HPDE6-E6E7 (cell line): ENCODE measurements around the gene RAE1.
"Not testable (repeated sequence)": the region's sequence is repeated elsewhere in the genome, so short reads cannot be mapped to it uniquely, and the experiment has no call there.

Experiments used
- DNase-seq: peaks from one replicate; pipeline ENCODE4 v3.0.0; 2011; ENCODE audit warnings: missing footprints; ENCODE audit errors: extremely low spot score

RAE1 gene

GRCh38 chr20:57414867-57415592 lies 64.0 kb downstream of the RAE1 start:
- DNase-seq = no peak

DNA sequence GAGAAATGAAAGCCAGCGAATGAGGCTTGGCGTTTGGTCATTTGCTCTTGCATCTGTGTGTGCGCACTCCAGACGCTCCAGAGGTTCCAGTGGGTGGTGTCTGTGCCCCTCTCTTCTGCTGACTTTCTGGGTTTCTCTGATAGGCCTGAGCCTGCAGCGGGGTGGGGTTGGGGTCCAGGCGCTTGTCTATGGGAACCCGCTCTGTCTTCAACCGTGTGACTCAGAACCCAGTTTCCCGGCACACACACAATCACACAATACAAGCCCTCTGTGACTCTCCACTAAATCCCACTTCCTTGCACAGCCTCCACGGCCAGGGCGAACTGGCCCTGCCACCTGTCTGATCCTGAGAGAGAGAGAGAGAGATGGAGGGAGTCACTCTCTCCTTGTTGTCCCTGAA lies 64.7 kb downstream of the RAE1 start:
- no peak for DNase-seq

DNA sequence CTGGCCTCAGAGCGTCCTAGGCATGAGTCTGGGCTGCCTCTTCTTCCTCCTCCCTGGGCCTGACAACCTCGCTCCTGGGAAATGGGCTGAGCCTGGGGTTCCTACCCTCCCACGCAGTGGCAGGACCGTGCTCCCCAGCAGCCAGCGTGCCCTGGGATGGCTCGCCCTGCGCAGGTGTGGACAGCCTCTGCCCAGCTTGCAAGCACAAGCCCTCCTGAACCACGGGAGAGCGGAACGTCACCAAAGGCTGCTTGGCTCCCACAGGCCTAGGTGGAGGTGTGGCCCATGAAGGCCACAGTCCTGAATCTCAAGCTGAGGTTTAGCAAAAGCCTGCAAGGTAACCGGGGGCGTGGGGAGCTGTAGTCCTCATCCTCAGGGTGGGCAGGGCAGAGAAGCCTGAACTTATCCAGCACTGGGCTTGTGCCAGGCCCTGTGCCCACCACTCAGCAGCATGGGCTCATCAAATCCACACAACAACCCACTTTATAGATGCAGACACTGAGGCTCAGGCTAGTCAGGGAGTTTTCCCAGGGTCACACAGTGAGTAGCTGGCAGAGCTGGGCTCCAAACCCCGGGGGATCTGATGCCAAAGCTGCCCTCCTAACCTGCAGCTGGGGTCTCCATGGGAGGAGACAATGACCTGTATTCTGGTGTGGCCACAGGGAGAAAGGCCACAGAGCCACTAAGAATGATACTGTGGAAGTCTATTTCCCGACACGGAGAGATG lies 65.4 kb downstream of the RAE1 start:
- no peak for DNase-seq

GRCh38 chr20:57417051-57417689 lies 66.1 kb downstream of the RAE1 start:
- no peak for DNase-seq

GRCh38 chr20:57417830-57418780 lies 67.0 kb downstream of the RAE1 start:
- no peak for DNase-seq

DNA sequence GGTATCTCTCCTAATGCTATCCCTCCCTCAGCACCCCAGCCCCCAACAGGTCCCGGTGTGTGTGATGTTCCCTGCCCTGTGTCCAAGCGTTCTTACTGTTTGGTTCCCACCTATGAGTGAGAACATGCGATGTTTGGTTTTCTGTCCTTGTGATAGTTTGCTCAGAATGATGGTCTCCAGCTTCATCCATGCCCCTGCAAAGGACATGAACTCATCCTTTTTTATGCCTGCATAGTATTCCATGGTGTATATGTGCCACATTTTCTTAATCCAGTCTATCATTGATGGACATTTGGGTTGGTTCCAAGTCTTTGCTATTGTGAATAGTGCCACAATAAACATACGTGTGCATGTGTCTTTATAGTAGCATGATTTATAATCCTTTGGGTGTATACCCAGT lies 68.4 kb downstream of the RAE1 start:
- DNase-seq = not testable (repeated sequence)

- no peak for DNase-seq
Measured at GRCh38 chr20:57420571-57421252, 69.7 kb downstream of the RAE1 start.

DNA sequence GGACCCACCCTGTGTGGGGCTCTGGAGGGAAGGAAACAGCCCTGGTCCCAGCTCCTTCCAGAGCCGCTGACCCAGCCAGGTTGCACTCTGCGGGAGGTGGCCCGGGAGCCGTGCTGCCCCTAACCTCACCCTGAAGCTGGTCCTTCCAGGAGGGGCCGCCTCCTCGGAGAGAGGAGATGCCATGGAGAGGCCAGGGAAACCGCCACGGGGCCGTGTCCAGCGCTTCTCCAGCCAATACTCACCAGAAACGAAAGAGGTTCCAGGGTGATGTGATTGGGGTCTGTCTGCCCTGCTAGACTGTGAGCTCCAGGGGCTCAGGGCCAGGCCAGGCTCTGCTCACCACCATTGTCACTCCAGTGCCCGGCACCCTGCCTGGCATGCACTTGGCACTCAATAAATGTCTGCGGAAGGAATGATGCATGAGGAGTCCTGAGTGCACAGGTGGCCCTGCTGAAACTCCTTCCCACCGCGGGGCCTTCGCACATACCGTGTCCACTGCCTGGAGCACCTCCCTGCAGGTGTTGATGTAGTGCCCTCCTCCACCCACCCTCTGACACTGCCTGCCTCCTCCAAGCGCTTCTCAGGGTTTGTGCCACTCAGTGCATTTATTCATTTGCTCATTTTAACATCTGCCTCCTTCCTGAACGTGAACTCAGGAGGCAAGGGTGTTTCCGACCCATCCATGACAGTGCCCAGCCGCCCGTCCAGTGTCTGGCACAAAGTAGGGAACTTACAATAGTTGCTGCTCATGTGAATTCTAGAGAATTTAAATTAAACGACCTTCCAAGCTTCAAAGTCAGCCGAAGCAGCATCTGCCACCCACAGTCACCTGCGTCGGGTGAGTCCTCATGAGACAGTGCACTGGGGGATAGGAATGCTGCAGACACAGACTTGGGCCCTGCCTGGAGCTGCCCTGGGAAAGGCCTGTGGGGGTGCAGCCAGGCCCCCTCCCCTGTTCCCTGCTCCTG lies 70.5 kb downstream of the RAE1 start:
- DNase-seq = no peak

DNA sequence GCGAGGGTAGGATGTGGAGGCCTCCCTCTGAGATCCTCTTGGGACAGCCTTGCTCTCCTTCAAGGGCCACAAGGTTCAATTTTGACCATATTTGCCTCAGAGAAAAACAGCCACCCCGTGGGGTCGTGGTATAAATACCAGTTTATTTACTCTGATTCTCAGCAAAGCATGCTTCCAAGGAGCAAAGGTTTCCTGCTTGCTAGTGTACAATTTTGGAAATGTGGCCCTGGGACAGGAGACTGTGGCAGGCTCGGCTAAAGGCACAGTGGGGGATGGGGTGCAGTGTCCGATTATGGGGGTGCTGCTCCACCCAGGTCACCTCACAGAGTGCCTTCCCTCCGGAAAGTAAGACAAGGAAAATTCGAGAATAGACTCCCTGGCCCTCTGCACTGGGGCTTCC lies 71.2 kb downstream of the RAE1 start:
- no peak for DNase-seq

DNA sequence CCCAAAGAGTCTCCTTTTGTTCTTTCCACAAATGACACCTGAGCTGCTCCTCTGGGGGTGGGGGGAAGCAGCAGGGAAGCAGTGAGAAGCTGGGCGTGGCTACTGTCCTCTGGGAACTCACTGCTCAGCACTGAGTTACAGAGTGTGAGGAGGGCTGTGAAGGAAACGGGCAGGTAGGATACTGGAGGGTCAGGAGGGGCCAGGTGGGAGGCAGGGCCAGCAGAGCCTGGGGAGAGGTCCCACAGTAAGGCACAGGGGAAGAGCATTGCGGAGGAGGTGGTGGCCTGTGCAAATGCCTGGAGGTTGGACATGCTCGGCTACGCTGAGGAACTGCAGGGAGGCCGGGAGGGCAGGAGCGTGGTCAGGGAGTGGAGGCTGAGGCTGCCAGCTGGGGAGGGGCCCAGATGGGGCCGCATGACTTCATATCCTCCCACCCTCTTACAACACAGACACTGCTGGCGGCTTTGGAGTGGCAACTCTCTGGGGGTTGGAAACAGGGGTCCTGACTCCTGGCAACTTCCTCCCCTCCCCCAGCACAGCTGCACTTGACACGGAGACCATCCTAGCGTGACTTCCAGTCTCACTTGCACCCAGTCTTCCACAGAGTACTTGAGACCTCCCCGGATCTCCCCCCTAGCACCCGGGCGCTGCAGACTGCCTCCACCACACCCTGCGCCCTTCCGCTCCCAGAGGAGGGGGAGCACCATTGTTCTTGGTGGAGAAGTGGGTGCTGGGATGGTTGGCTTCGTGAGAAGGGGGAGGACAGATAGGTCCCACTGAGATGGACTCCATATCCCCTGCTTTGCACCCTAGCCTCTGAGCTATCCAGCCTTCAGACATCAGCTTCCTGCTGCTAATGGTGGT lies 74.3 kb downstream of the RAE1 start:
- DNase-seq = no peak

DNA sequence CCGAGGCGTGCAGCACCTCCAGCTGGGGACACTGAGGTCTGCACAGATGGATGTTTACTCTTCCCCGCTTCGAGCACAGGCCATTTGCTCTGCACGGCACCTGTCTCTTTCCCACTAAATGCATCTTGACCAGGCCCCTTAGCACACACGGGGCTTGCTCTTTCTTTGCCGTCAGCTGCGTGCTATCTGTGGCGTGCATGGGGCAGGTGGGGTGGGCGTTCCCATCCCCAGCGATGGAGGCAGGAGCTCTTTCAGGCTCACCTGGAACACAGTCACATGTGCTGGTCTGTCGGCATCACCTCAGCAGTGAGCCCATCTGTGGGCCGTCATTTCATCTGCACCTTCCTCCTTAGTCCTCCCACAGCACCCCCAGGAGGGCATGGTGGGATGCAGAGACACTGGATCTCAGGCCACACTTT lies 75.2 kb downstream of the RAE1 start:
- no peak for DNase-seq

- no peak for DNase-seq
Measured at GRCh38 chr20:57426831-57427230, 75.8 kb downstream of the RAE1 start.

GRCh38 chr20:57428324-57429158 lies 77.5 kb downstream of the RAE1 start:
- DNase-seq = no peak
